K562 (cell line): Measurements from ENCODE around the gene STK24.

ENCODE experiments used
- CBFB ChIP-seq: sonication (generic); formaldehyde crosslinking; IDR thresholded peaks from 2 replicates; pipeline ENCODE4 v1.4.0; 2020; ENCODE audit warnings: mild to moderate bottlenecking, missing genetic modification reagents
- CTCF ChIP-seq, 3 experiments: IDR thresholded peaks in 2 of 3; conservative IDR thresholded peaks in 1 of 3; 2 replicates each; pipeline ENCODE4 v1.5.1; 2011 to 2012; ENCODE audit warnings: low read length in 3 of 3, mild to moderate bottlenecking in 3 of 3, control low read depth in 2 of 3, improper control_type of control experiment in 1 of 3, inconsistent platforms in 1 of 3, low read depth in 1 of 3, mixed read lengths in 1 of 3, moderate library complexity in 1 of 3; ENCODE audit not compliant: insufficient read depth in 2 of 3
- EZH2 ChIP-seq: IDR thresholded peaks from 2 replicates; pipeline ENCODE4 v1.6.1; 2012; ENCODE audit warnings: low read depth, mild to moderate bottlenecking, inconsistent platforms, low read length, borderline replicate concordance
- FOS ChIP-seq: IDR thresholded peaks from 3 replicates; pipeline ENCODE4 v1.6.1; 2011; ENCODE audit not compliant: insufficient read length; ENCODE audit errors: extremely low read depth
- LARP7 ChIP-seq: fragments of 450-650 bp; IDR thresholded peaks from 2 replicates; pipeline ENCODE4 v1.6.1; 2016
- RBM22 ChIP-seq: fragments of 200-400 bp; formaldehyde crosslinking; IDR thresholded peaks from 2 replicates; pipeline ENCODE4 v1.6.1; 2018; ENCODE audit warnings: low read length, low read depth; ENCODE audit not compliant: poor library complexity, severe bottlenecking

GRCh38 chr13:98452851-98453843 is 123.8 kb downstream of the STK24 start:
- TF ChIP-seq RBM22 (no peak), EZH2 (no peak), CBFB (CRISPR knock-in tag) (no peak), FOS (no peak), LARP7 (no peak), CTCF (IDR thresholded peaks at IDR 0.05 in 2 of 3, conservative IDR thresholded peaks at IDR 0.05 in 1 of 3; ENCODE audit: insufficient read depth in 2 of 3, low read depth in 1 of 3, low read length in 3 of 3) (no peak)
